CD14-positive monocyte (primary cell): Measurements from ENCODE around the gene ZNF407. TPM values are rescaled to one million over a fixed set of nuclear protein-coding genes. Genes with fewer than 3 reads are reported as not detected.

ENCODE experiments used
- DNase-seq, 3 donors: peaks; one replicate each; pipeline ENCODE4 v3.0.0-alpha.2; 2011 to 2022
- H2AFZ ChIP-seq: 2 replicates; pipeline ENCODE4 v1.6.0; 2012; ENCODE audit warnings: mild to moderate bottlenecking, low read depth, low read length, inconsistent platforms; ENCODE audit not compliant: insufficient read depth, poor library complexity, severe bottlenecking
- H3K27ac ChIP-seq, 2 donors: 1 replicate in 1 of 2; 2 replicates in 1 of 2; pipeline ENCODE4 v1.5.1; 2012 to 2013; ENCODE audit warnings: low read length in 2 of 2, control low read depth in 1 of 2, inconsistent platforms in 1 of 2, low read depth in 1 of 2, mild to moderate bottlenecking in 1 of 2
- H3K27me3 ChIP-seq, 2 donors: one replicate each; pipeline versions ENCODE4 v1.6.0 to v1.6.1; 2011 to 2013; ENCODE audit warnings: low read length in 2 of 2; ENCODE audit not compliant: control insufficient read depth in 2 of 2, insufficient read depth in 2 of 2
- H3K36me3 ChIP-seq, 2 donors: replicated peaks in 1 of 2; 1 replicate in 1 of 2; 2 replicates in 1 of 2; pipeline versions ENCODE4 v1.5.1 to v1.6.1; 2012 to 2013; ENCODE audit warnings: low read length in 2 of 2, control low read depth in 1 of 2, inconsistent platforms in 1 of 2, mild to moderate bottlenecking in 1 of 2; ENCODE audit not compliant: insufficient read depth in 2 of 2, control insufficient read depth in 1 of 2
- H3K4me1 ChIP-seq, 2 donors: 1 replicate in 1 of 2; 2 replicates in 1 of 2; pipeline versions ENCODE4 v1.5.1 to v1.6.1; 2012 to 2013; ENCODE audit warnings: low read length in 2 of 2, control low read depth in 1 of 2, inconsistent platforms in 1 of 2, mild to moderate bottlenecking in 1 of 2, moderate library complexity in 1 of 2; ENCODE audit not compliant: insufficient read depth in 2 of 2, control insufficient read depth in 1 of 2
- H3K4me2 ChIP-seq: replicated peaks from 2 replicates; pipeline ENCODE3; 2012; ENCODE audit warnings: low read length, moderate library complexity, mild to moderate bottlenecking; ENCODE audit not compliant: poor library complexity, severe bottlenecking; ENCODE audit errors: extremely low read depth
- H3K4me3 ChIP-seq, 3 experiments: fragments of 200-600 bp in 1 of 3; sonication (generic) in 1 of 3; replicated peaks in 1 of 3; 1 replicate in 2 of 3; 2 replicates in 1 of 3; pipeline ENCODE4 v1.5.1; 2011 to 2013; ENCODE audit warnings: low read length in 3 of 3, mild to moderate bottlenecking in 3 of 3, control low read depth in 2 of 3, low read depth in 2 of 3, inconsistent platforms in 1 of 3, moderate library complexity in 1 of 3
- H3K79me2 ChIP-seq: 2 replicates; pipeline ENCODE4 v1.6.0; 2012; ENCODE audit warnings: mild to moderate bottlenecking, control low read depth, inconsistent platforms, low read length, moderate library complexity; ENCODE audit not compliant: insufficient read depth
- H3K9ac ChIP-seq: 2 replicates; pipeline ENCODE4 v1.6.0; 2017; ENCODE audit warnings: low read length, mild to moderate bottlenecking; ENCODE audit not compliant: insufficient read depth, poor library complexity, severe bottlenecking
- H3K9me3 ChIP-seq, 2 donors: replicated peaks in 1 of 2; 1 replicate in 1 of 2; 2 replicates in 1 of 2; pipeline versions ENCODE4 v1.5.1 to v1.6.1; 2012 to 2013; ENCODE audit warnings: low read length in 2 of 2, control low read depth in 1 of 2; ENCODE audit not compliant: control insufficient read depth in 1 of 2, insufficient read depth in 1 of 2
- H4K20me1 ChIP-seq: 2 replicates; pipeline ENCODE4 v1.6.0; 2012; ENCODE audit warnings: mild to moderate bottlenecking, low read length, control low read depth, moderate library complexity; ENCODE audit not compliant: insufficient read depth
- H3K27ac Mint-ChIP-seq, 7 donors: one replicate each; pipeline ENCODE4 v1.8.0; 2020; ENCODE audit warnings: mild to moderate bottlenecking in 7 of 7, mixed read lengths in 7 of 7, moderate library complexity in 6 of 7, inconsistent platforms in 2 of 7
- H3K27me3 Mint-ChIP-seq, 3 donors: one replicate each; pipeline ENCODE4 v1.8.0; 2021 to 2022; ENCODE audit warnings: low read depth in 3 of 3, mild to moderate bottlenecking in 3 of 3, mixed read lengths in 3 of 3, moderate library complexity in 3 of 3, inconsistent platforms in 1 of 3
- H3K36me3 Mint-ChIP-seq, 2 donors: one replicate each; pipeline ENCODE4 v1.8.0; 2020; ENCODE audit warnings: mixed read lengths in 2 of 2, inconsistent platforms in 1 of 2, mild to moderate bottlenecking in 1 of 2
- H3K4me1 Mint-ChIP-seq: one replicate; pipeline ENCODE4 v1.8.0; 2020; ENCODE audit warnings: mild to moderate bottlenecking, mixed read lengths
- H3K4me3 Mint-ChIP-seq, 2 donors: one replicate each; pipeline ENCODE4 v1.8.0; 2020; ENCODE audit warnings: mild to moderate bottlenecking in 2 of 2, mixed read lengths in 2 of 2, moderate library complexity in 1 of 2
- H3K9me3 Mint-ChIP-seq, 7 donors: one replicate each; pipeline ENCODE4 v1.8.0; 2020 to 2022; ENCODE audit warnings: mixed read lengths in 7 of 7, mild to moderate bottlenecking in 6 of 7, moderate library complexity in 6 of 7, inconsistent platforms in 2 of 7
- CTCF ChIP-seq: fragments of 200-600 bp; IDR thresholded peaks from one replicate; pipeline ENCODE4 v1.8.0; 2022; ENCODE audit warnings: antibody characterized with exemption, mild to moderate bottlenecking
- WGBS: methylation state at CpG from one replicate; pipeline ENCODE4 v1.1.5; 2013; ENCODE audit warnings: missing lambda C conversion rate; ENCODE audit not compliant: insufficient coverage; 5-methylcytosine and 5-hydroxymethylcytosine counted together
- intact Hi-C, 2 donors: fragments of 100-400 bp; cut with micrococcal nuclease; formaldehyde crosslinking; loops; one replicate each; pipeline versions ENCODE4 v1.15.0 to v1.15.1; 2023
- polyA plus RNA-seq, 3 donors: library from polyadenylated mRNA; depleted of rRNA in 1 of 3; unstranded in 2 of 3; stranded (reverse) in 1 of 3; fragments of 300-500 nt in 2 of 3; fragments of >200 nt in 1 of 3; fragmentation: Illumina TruSeq in 2 of 3; gene quantifications; 1 replicate in 2 of 3; 2 replicates in 1 of 3; pipeline ENCODE4 v1.2.3, GENCODE V29; 2012 to 2021

The ZNF407 gene
- polyA plus RNA-seq, 3 donors = 1.3 to 3.6 (median 1.6) TPM

- H2AFZ ChIP-seq = no peak overlapping the region
- H3K9ac ChIP-seq = no peak overlapping the region
- no peak overlapping the region for H3K4me3 ChIP-seq
- Mint-ChIP-seq H3K4me1 (no peaks in the 10 kb centered on the region), H3K9me3 (peaks cover 0 to 2% (median 0%) of the 10 kb centered on the region in 7 donors), H3K4me3 (no peak overlapping the region), H3K27me3 (no peaks in the 10 kb centered on the region), H3K27ac (no peak overlapping the region), H3K36me3 (peaks cover 0 to 5% of the 10 kb centered on the region in 2 donors)
- H3K4me1 ChIP-seq = no peaks in the 10 kb centered on the region
- H3K4me2 ChIP-seq = no peak overlapping the region
- H4K20me1 ChIP-seq = no peaks in the 10 kb centered on the region
- no peak for TF ChIP-seq CTCF
- no peak overlapping the region for H3K27ac ChIP-seq
- no peaks in the 10 kb centered on the region for H3K36me3 ChIP-seq
- H3K79me2 ChIP-seq = no peaks in the 10 kb centered on the region
- WGBS = 100% methylated on average over 3 of the region's 7 CpGs
- intact Hi-C loops = no loop called here
- no peak for DNase-seq
- H3K9me3 ChIP-seq = no peaks in the 10 kb centered on the region
- H3K27me3 ChIP-seq = no peaks in the 10 kb centered on the region
These were observed 435.8 kb downstream of the ZNF407 start for GRCh38 chr18:75033516-75033915.

GRCh38 chr18:75034937-75035336, 437.3 kb downstream of the ZNF407 start:
- H3K27me3 Mint-ChIP-seq = no peaks in the 10 kb centered on the region
- Histone ChIP-seq H2AFZ (no peak overlapping the region), H3K27ac (no peak overlapping the region), H3K4me2 (no peak overlapping the region), H3K79me2 (no peaks in the 10 kb centered on the region), H3K4me1 (no peaks in the 10 kb centered on the region), H3K4me3 (no peak overlapping the region), H4K20me1 (no peaks in the 10 kb centered on the region), H3K36me3 (no peaks in the 10 kb centered on the region), H3K9me3 (no peaks in the 10 kb centered on the region), H3K27me3 (no peaks in the 10 kb centered on the region), H3K9ac (no peak overlapping the region)
- peaks cover 0 to 2% (median 0%) of the 10 kb centered on the region in 7 donors for H3K9me3 Mint-ChIP-seq
- H3K4me3 Mint-ChIP-seq = no peak overlapping the region
- no peak for DNase-seq
- 92% methylated on average over 2 of the region's 3 CpGs for WGBS
- no peak overlapping the region for H3K27ac Mint-ChIP-seq
- H3K36me3 Mint-ChIP-seq = peaks cover 0 to 5% of the 10 kb centered on the region in 2 donors
- TF ChIP-seq CTCF = no peak
- no peaks in the 10 kb centered on the region for H3K4me1 Mint-ChIP-seq
- intact Hi-C loops = no loop called here
